ENCODE measurements around the gene AIFM2. TPM values are rescaled to one million over a fixed set of nuclear protein-coding genes. Genes with fewer than 3 reads are reported as not detected.

The AIFM2 gene
- polyA plus RNA-seq, 4 donors, result 3.8 to 15.7 (median 13.6) TPM

DNA sequence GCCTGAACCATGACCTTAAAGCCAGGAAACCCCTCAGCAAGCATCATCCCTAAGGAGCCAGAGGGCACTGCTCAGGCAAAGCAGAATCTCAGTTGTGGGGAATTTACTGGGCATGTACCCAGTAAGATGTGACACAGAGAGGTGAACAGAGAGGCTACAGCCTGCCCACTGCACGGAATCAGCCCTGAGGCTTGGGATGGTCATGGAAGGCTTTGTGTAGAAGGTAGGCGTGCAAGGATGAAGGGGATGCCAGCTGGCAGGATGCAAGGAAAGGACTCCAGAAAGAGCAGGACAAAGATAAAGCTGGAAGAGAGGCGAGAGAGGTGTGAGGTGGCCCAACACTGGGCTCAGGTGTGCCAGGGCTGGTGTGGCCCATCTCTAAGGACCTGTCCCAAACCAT is 2.4 kb upstream of the AIFM2 start:
- Histone ChIP-seq H3K9me3 (ENCODE audit: control insufficient read depth in 2 of 2, insufficient read depth in 1 of 2, low read depth in 1 of 2, low read length in 1 of 2) (no peaks in the 10 kb centered on the region), H3K27ac (ENCODE audit: low read depth in 1 of 3, low read length in 2 of 3) (no peak overlapping the region), H3K4me1 (ENCODE audit: control insufficient read depth in 3 of 3, insufficient read depth in 2 of 3, low read depth in 1 of 3, low read length in 2 of 3) (peaks cover 0 to 8% (median 4%) of the 10 kb centered on the region in 3 donors), H3K27me3 (ENCODE audit: control insufficient read depth in 3 of 3, insufficient read depth in 3 of 3, low read length in 3 of 3) (no peaks in the 10 kb centered on the region), H3K4me3 (ENCODE audit: low read depth in 1 of 3, low read length in 3 of 3) (no peak overlapping the region), H3K36me3 (ENCODE audit: control insufficient read depth in 3 of 3, insufficient read depth in 2 of 3, low read depth in 1 of 3, low read length in 3 of 3) (peaks cover 0 to 17% (median 0%) of the 10 kb centered on the region in 3 donors)
- FAIRE-seq (no peak), DNase-seq (no peak)
- WGBS, 3 donors, result 93 to 98% (median 94%) methylated on average over 3 of the region's 3 CpGs

DNA sequence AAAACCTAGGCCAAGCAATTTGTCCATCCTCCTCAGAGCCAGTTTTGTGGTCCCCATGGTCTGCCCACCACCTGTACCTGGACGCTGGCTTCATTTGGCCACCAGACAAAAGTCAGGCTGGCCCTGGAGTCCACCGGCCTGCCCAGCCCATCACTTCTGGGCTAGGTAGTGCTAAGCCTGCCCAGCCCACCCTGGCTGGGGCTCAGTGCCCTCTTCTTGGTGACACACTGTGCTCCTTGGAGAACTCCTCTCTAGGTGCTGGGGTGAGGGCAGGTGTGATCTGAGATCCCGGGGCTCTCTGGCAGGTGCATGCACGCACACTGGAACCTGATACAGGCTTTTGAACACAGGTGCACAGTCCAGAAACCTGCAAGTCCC is 1.1 kb downstream of the AIFM2 start:
- WGBS, 3 donors, result 45 to 79% (median 56%) methylated on average over 4 of the region's 4 CpGs

DNA sequence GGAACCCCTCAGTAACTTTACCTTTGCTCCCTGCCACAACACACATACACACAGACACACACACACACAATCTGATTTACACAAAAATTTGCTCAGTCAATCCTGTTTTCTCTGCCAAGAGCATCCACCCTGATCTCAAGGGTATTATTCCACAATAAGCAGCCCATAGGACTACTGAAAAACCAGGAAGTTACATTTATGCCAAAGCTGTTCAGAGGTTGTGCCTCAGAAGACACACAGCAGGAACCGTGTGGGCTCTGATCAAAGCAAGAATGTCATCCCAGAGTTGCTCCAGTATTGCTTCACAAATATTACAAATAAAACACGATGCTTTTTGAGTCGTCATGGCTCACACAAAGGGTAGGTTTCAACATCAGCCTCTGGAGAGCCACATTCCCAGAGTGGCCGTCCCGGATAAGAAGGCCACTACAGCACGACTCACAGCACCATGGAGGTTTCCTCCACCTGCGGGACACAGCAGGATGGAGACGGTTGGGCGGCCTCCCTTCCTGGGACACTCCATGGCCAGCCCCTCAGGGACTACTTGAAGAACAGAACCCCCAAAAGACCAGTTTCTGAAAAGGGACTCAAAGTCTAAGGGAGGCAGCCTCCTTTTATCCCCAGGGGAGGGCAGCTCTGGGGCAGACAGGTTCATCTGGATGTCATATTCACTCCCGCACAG is 1.6 kb downstream of the AIFM2 start:
- H3K36me3 ChIP-seq (ENCODE audit: control insufficient read depth in 3 of 3, insufficient read depth in 2 of 3, low read depth in 1 of 3, low read length in 3 of 3), result no peaks in the 10 kb centered on the region
- 63 to 78% (median 70%) methylated on average over 10 of the region's 10 CpGs for WGBS, 3 donors
- H3K4me1 ChIP-seq (ENCODE audit: control insufficient read depth in 3 of 3, insufficient read depth in 2 of 3, low read depth in 1 of 3, low read length in 2 of 3), result peaks cover 0 to 8% (median 4%) of the 10 kb centered on the region in 3 donors
- FAIRE-seq, result no peak
- DNase-seq, result no peak
- no peaks in the 10 kb centered on the region for H3K9me3 ChIP-seq (ENCODE audit: control insufficient read depth in 2 of 2, insufficient read depth in 1 of 2, low read depth in 1 of 2, low read length in 1 of 2)
- H3K27ac ChIP-seq (ENCODE audit: low read depth in 1 of 3, low read length in 2 of 3), result peak overlapping the region in 1 of 3 donors; percentile 23
- peak overlapping the region in 2 of 3 donors; percentile 3 to 89 for H3K4me3 ChIP-seq (ENCODE audit: low read depth in 1 of 3, low read length in 3 of 3)
- H3K27me3 ChIP-seq (ENCODE audit: control insufficient read depth in 3 of 3, insufficient read depth in 3 of 3, low read length in 3 of 3), result no peaks in the 10 kb centered on the region

More for the DNA sequence above, 1.1 kb downstream of the AIFM2 start:
- no peak for FAIRE-seq
- H3K36me3 ChIP-seq (ENCODE audit: control insufficient read depth in 3 of 3, insufficient read depth in 2 of 3, low read depth in 1 of 3, low read length in 3 of 3), result no peaks in the 10 kb centered on the region
- H3K27ac ChIP-seq (ENCODE audit: low read depth in 1 of 3, low read length in 2 of 3), result peak overlapping the region in 1 of 3 donors; percentile 87
- no peak for DNase-seq
- peak overlapping the region in 2 of 3 donors; percentile 3 to 89 for H3K4me3 ChIP-seq (ENCODE audit: low read depth in 1 of 3, low read length in 3 of 3)
- no peaks in the 10 kb centered on the region for H3K9me3 ChIP-seq (ENCODE audit: control insufficient read depth in 2 of 2, insufficient read depth in 1 of 2, low read depth in 1 of 2, low read length in 1 of 2)
- H3K4me1 ChIP-seq (ENCODE audit: control insufficient read depth in 3 of 3, insufficient read depth in 2 of 3, low read depth in 1 of 3, low read length in 2 of 3), result peaks cover 0 to 8% (median 4%) of the 10 kb centered on the region in 3 donors
- H3K27me3 ChIP-seq (ENCODE audit: control insufficient read depth in 3 of 3, insufficient read depth in 3 of 3, low read length in 3 of 3), result no peaks in the 10 kb centered on the region

DNA sequence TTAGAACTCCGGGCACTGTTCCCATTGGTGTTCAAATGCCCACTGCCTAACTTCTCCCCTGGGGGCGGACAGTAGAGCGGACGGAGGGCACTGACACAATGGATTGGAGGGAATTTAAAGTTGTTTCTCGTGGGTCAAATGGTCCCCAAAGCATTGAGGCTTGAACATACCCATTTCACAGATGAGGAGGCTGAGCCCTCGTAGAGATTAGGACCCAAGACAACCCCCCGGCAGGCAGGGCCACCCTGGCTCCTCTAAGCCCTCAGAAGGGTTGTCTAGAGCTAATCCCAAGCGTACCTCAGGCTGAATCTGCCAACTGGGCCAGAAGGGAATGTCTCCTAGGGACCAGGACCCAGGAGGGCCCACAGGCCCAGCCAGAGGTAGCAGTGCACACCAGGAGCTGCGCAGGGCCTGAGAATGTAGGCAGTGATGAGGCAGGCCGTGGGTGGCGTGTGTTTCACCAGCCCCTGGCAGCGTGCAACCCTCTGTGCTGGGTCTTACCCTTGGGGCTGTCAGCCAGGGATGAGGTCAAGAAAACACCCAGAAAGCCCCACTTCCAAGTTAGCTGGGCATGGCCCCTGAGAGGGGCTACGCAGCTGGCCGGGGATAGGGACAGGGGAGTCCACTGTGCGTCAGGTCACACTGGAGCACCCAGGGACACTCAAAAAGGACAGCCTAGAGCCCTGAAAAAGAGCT is 5.8 kb downstream of the AIFM2 start:
- peaks cover 0 to 2% of the 10 kb centered on the region in 2 donors for H3K9me3 ChIP-seq (ENCODE audit: control insufficient read depth in 2 of 2, insufficient read depth in 1 of 2, low read depth in 1 of 2, low read length in 1 of 2)
- no peak overlapping the region for H3K27ac ChIP-seq (ENCODE audit: low read depth in 1 of 3, low read length in 2 of 3)
- DNase-seq (no peak), FAIRE-seq (no peak)
- 95 to 97% (median 95%) methylated on average over 15 of the region's 15 CpGs for WGBS, 3 donors
- peaks cover 0 to 2% (median 0%) of the 10 kb centered on the region in 3 donors for H3K4me1 ChIP-seq (ENCODE audit: control insufficient read depth in 3 of 3, insufficient read depth in 2 of 3, low read depth in 1 of 3, low read length in 2 of 3)
- no peak overlapping the region for H3K4me3 ChIP-seq (ENCODE audit: low read depth in 1 of 3, low read length in 3 of 3)
- no peaks in the 10 kb centered on the region for H3K27me3 ChIP-seq (ENCODE audit: control insufficient read depth in 3 of 3, insufficient read depth in 3 of 3, low read length in 3 of 3)
- peaks cover 0 to 8% (median 7%) of the 10 kb centered on the region in 3 donors for H3K36me3 ChIP-seq (ENCODE audit: control insufficient read depth in 3 of 3, insufficient read depth in 2 of 3, low read depth in 1 of 3, low read length in 3 of 3)

DNA sequence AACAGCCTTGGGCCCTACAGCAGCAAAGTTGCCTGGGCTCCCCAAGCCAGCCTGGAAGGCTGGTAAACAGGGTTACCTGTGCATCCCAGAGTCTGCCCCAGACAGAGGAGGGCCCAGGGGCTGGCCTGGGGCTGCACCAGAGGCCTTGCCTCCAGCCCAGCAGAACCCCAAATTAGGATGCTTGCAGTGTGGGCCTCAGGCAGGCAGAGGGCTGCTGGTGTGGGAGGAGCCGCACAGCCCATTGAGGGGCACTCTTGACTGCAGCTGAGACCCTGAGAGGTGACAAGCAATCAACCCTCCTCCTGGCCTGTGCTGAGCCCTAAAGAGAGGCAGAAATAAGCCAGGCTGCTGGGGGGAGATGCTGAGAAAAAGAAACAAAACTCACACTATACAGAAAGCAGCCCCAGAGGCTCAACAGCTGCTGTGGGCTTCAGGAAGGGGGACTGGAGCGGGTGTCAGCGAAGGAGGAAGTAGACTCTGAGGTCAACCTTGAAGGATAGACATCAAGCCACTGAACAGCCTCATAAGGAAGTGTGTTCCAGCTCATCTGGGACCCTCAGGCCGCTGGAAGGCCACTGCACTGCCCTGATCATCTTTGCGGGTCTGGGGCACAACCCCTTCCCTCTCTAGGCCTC is 6.6 kb downstream of the AIFM2 start:
- Histone ChIP-seq H3K27me3 (ENCODE audit: control insufficient read depth in 3 of 3, insufficient read depth in 3 of 3, low read length in 3 of 3) (no peaks in the 10 kb centered on the region), H3K9me3 (ENCODE audit: control insufficient read depth in 2 of 2, insufficient read depth in 1 of 2, low read depth in 1 of 2, low read length in 1 of 2) (peaks cover 0 to 2% of the 10 kb centered on the region in 2 donors), H3K27ac (ENCODE audit: low read depth in 1 of 3, low read length in 2 of 3) (no peak overlapping the region), H3K4me3 (ENCODE audit: low read depth in 1 of 3, low read length in 3 of 3) (no peak overlapping the region), H3K4me1 (ENCODE audit: control insufficient read depth in 3 of 3, insufficient read depth in 2 of 3, low read depth in 1 of 3, low read length in 2 of 3) (no peaks in the 10 kb centered on the region), H3K36me3 (ENCODE audit: control insufficient read depth in 3 of 3, insufficient read depth in 2 of 3, low read depth in 1 of 3, low read length in 3 of 3) (peaks cover 0 to 8% (median 7%) of the 10 kb centered on the region in 3 donors)
- WGBS, 3 donors, result 78 to 89% (median 78%) methylated on average over 5 of the region's 5 CpGs
- FAIRE-seq (no peak), DNase-seq (no peak)

DNA sequence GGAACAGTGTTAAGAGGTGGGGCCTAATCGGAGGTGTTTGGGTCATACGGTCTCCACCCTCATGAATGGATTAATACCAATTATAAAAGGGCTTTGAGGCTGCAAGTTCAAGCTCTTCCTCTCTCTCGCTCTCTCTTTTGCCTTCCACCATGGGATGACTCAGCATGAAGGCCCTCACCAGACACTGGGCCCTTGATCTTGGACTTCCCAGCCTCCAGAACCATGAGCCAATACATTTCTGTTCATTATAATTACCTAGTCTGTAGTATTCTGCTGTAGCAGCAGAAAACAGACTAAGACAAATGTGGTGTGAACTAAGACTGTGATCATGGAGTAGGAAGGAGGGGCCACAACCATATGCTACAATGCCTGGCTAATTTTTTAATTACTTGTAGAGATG is 7.7 kb downstream of the AIFM2 start:
- Histone ChIP-seq H3K9me3 (ENCODE audit: control insufficient read depth in 2 of 2, insufficient read depth in 1 of 2, low read depth in 1 of 2, low read length in 1 of 2) (peaks cover 0 to 2% of the 10 kb centered on the region in 2 donors), H3K27me3 (ENCODE audit: control insufficient read depth in 3 of 3, insufficient read depth in 3 of 3, low read length in 3 of 3) (no peaks in the 10 kb centered on the region), H3K27ac (ENCODE audit: low read depth in 1 of 3, low read length in 2 of 3) (no peak overlapping the region), H3K4me3 (ENCODE audit: low read depth in 1 of 3, low read length in 3 of 3) (no peak overlapping the region), H3K36me3 (ENCODE audit: control insufficient read depth in 3 of 3, insufficient read depth in 2 of 3, low read depth in 1 of 3, low read length in 3 of 3) (peaks cover 0 to 18% (median 12%) of the 10 kb centered on the region in 3 donors), H3K4me1 (ENCODE audit: control insufficient read depth in 3 of 3, insufficient read depth in 2 of 3, low read depth in 1 of 3, low read length in 2 of 3) (no peaks in the 10 kb centered on the region)
- FAIRE-seq (no peak), DNase-seq (no peak)
- 94 to 98% (median 94%) methylated on average over 3 of the region's 3 CpGs for WGBS, 3 donors

DNA sequence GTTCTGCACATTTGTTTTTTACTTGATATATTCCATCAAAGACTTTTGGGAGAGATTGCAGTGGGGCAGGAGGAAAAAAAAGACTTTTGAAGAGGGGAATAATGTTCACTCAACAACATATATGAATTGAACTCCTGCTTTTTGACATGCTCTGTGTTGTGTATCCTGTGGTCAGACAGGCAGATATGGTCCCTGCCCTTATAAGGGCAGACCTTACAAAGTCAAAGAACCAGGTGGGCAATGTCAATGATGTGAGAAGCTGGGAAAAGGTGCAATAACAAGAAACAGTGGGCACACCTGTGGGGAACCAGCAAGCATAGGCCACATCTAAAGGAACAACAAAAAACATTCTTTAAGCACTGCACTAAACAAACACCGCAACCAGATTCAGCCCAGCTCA is 8.2 kb downstream of the AIFM2 start:
- H3K27ac ChIP-seq (ENCODE audit: low read depth in 1 of 3, low read length in 2 of 3), result no peak overlapping the region
- 97 to 100% (median 100%) methylated on average over 1 of the region's 1 CpG for WGBS, 3 donors
- H3K27me3 ChIP-seq (ENCODE audit: control insufficient read depth in 3 of 3, insufficient read depth in 3 of 3, low read length in 3 of 3), result no peaks in the 10 kb centered on the region
- H3K4me3 ChIP-seq (ENCODE audit: low read depth in 1 of 3, low read length in 3 of 3), result no peak overlapping the region
- no peaks in the 10 kb centered on the region for H3K4me1 ChIP-seq (ENCODE audit: control insufficient read depth in 3 of 3, insufficient read depth in 2 of 3, low read depth in 1 of 3, low read length in 2 of 3)
- FAIRE-seq (no peak), DNase-seq (no peak)
- H3K36me3 ChIP-seq (ENCODE audit: control insufficient read depth in 3 of 3, insufficient read depth in 2 of 3, low read depth in 1 of 3, low read length in 3 of 3), result peaks cover 0 to 22% (median 16%) of the 10 kb centered on the region in 3 donors
- peaks cover 0 to 2% of the 10 kb centered on the region in 2 donors for H3K9me3 ChIP-seq (ENCODE audit: control insufficient read depth in 2 of 2, insufficient read depth in 1 of 2, low read depth in 1 of 2, low read length in 1 of 2)

DNA sequence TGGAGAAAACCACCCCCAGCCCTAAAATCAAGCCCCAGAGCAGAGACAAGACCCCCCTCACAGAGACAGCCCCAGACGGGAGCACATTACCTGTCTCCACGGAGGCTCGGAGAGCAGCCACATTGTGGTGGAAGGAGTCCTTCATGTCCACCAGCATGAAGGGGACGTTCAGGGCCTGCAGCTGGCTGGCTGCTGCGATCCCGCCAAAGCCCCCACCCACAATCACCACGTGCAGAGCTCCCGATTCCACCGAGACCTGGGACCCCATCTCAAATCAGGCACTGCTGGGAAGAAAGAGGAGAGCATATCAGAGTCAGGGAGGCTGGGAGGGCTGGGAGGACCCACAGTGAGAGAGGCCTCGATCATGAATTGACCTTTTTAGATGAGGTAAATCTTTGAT is 8.8 kb downstream of the AIFM2 start:
- WGBS, 3 donors, result 92 to 96% (median 95%) methylated on average over 10 of the region's 10 CpGs
- Histone ChIP-seq H3K36me3 (ENCODE audit: control insufficient read depth in 3 of 3, insufficient read depth in 2 of 3, low read depth in 1 of 3, low read length in 3 of 3) (peaks cover 0 to 26% (median 18%) of the 10 kb centered on the region in 3 donors), H3K27me3 (ENCODE audit: control insufficient read depth in 3 of 3, insufficient read depth in 3 of 3, low read length in 3 of 3) (no peaks in the 10 kb centered on the region), H3K9me3 (ENCODE audit: control insufficient read depth in 2 of 2, insufficient read depth in 1 of 2, low read depth in 1 of 2, low read length in 1 of 2) (peaks cover 0 to 2% of the 10 kb centered on the region in 2 donors), H3K4me3 (ENCODE audit: low read depth in 1 of 3, low read length in 3 of 3) (no peak overlapping the region), H3K4me1 (ENCODE audit: control insufficient read depth in 3 of 3, insufficient read depth in 2 of 3, low read depth in 1 of 3, low read length in 2 of 3) (no peaks in the 10 kb centered on the region), H3K27ac (ENCODE audit: low read depth in 1 of 3, low read length in 2 of 3) (no peak overlapping the region)
- FAIRE-seq (no peak), DNase-seq (no peak)

Measured in small intestine (tissue), 7 donors.